Astrocyte (in vitro differentiated cells and primary cell): ENCODE measurements around the gene SLC35B2. TPM values are rescaled to one million over a fixed set of nuclear protein-coding genes. Genes with fewer than 3 reads are reported as not detected.
A peak's percentile ranks its signal among the peaks of the same experiment; 100 is the strongest.

Source experiments
- DNase-seq: peaks from one replicate; pipeline ENCODE4 v3.0.0-alpha.2; 2010; ENCODE audit warnings: low read depth
- FAIRE-seq: peaks from 2 replicates; lab custom pipeline; 2011; peaks lifted over from hg19 to GRCh38; lab: Jason Lieb, UNC
- H2AFZ ChIP-seq: 2 replicates; pipeline ENCODE4 v1.6.0; 2012; ENCODE audit warnings: low read depth, low read length, inconsistent platforms
- H3K27ac ChIP-seq: 2 replicates; pipeline ENCODE4 v1.5.1; 2011; ENCODE audit warnings: low read depth, low read length, inconsistent platforms
- H3K27me3 ChIP-seq: 2 replicates; pipeline ENCODE4 v1.6.0; 2011; ENCODE audit warnings: low read length, inconsistent platforms; ENCODE audit not compliant: insufficient read depth
- H3K36me3 ChIP-seq: 2 replicates; pipeline ENCODE4 v1.5.1; 2011; ENCODE audit warnings: low read length, inconsistent platforms; ENCODE audit not compliant: insufficient read depth
- H3K4me1 ChIP-seq: 2 replicates; pipeline ENCODE4 v1.5.1; 2011; ENCODE audit warnings: low read length, inconsistent platforms; ENCODE audit not compliant: insufficient read depth
- H3K4me2 ChIP-seq: 2 replicates; pipeline ENCODE4 v1.6.0; 2012; ENCODE audit warnings: low read length, inconsistent platforms
- H3K4me3 ChIP-seq: 2 replicates; pipeline ENCODE4 v1.5.1; 2011; ENCODE audit warnings: low read depth, mild to moderate bottlenecking, low read length, inconsistent platforms; ENCODE audit not compliant: insufficient read depth
- H3K79me2 ChIP-seq: 2 replicates; pipeline ENCODE4 v1.6.0; 2012; ENCODE audit warnings: mild to moderate bottlenecking, low read length, inconsistent platforms; ENCODE audit not compliant: insufficient read depth
- H3K9ac ChIP-seq: 2 replicates; pipeline ENCODE4 v1.6.0; 2012; ENCODE audit warnings: mild to moderate bottlenecking, low read length, inconsistent platforms
- H3K9me3 ChIP-seq: 2 replicates; pipeline ENCODE4 v1.5.1; 2012; ENCODE audit warnings: low read depth, mild to moderate bottlenecking, low read length, inconsistent platforms; ENCODE audit not compliant: insufficient read depth
- H4K20me1 ChIP-seq: 2 replicates; pipeline ENCODE4 v1.6.0; 2012; ENCODE audit warnings: low read length, inconsistent platforms; ENCODE audit not compliant: insufficient read depth
- H3K27ac Mint-ChIP-seq: one replicate; pipeline ENCODE4 v1.8.0; 2021; ENCODE audit warnings: mild to moderate bottlenecking, mixed read lengths; ENCODE audit not compliant: unreplicated experiment
- H3K27me3 Mint-ChIP-seq: one replicate; pipeline ENCODE4 v1.8.0; 2021; ENCODE audit warnings: low read depth, mixed read lengths; ENCODE audit not compliant: unreplicated experiment
- H3K36me3 Mint-ChIP-seq: one replicate; pipeline ENCODE4 v1.8.0; 2021; ENCODE audit warnings: low read depth, mixed read lengths; ENCODE audit not compliant: unreplicated experiment
- H3K4me1 Mint-ChIP-seq: one replicate; pipeline ENCODE4 v1.8.0; 2021; ENCODE audit warnings: low read depth, mixed read lengths; ENCODE audit not compliant: unreplicated experiment
- H3K4me3 Mint-ChIP-seq: one replicate; pipeline ENCODE4 v1.8.0; 2021; ENCODE audit warnings: mild to moderate bottlenecking, moderate library complexity, mixed read lengths; ENCODE audit not compliant: unreplicated experiment
- H3K9me3 Mint-ChIP-seq: one replicate; pipeline ENCODE4 v1.8.0; 2021; ENCODE audit warnings: mild to moderate bottlenecking, mixed read lengths; ENCODE audit not compliant: unreplicated experiment
- EZH2 ChIP-seq: IDR thresholded peaks from 2 replicates; pipeline ENCODE4 v1.6.1; 2012; ENCODE audit warnings: mild to moderate bottlenecking, low read length, inconsistent platforms; ENCODE audit not compliant: insufficient read depth
- total RNA-seq: library from RNA; stranded (reverse); gene quantifications from 2 replicates; pipeline ENCODE4 v1.2.1, GENCODE V29; 2021
- TF ChIP-seq, protein P1 (sequence below): IDR thresholded peaks from 2 replicates; pipeline ENCODE4 v1.5.1; 2011; ENCODE audit warnings: low read depth, mild to moderate bottlenecking, inconsistent platforms, low read length, moderate library complexity; ENCODE audit not compliant: insufficient read depth

SLC35B2 gene
- total RNA-seq, 1 donor from 2014 or later: 61.8 TPM

GRCh38 chr6:44238687-44239350 lies 18.5 kb downstream of the SLC35B2 start:
- Mint-ChIP-seq H3K27ac (peak overlapping the region; percentile 43), H3K27me3 (peaks cover 3% of the 10 kb centered on the region), H3K4me1 (peaks cover 29% of the 10 kb centered on the region), H3K9me3 (no peaks in the 10 kb centered on the region), H3K4me3 (peak overlapping the region; percentile 3), H3K36me3 (no peaks in the 10 kb centered on the region)
- Histone ChIP-seq H3K4me1 (peaks cover 32% of the 10 kb centered on the region), H3K4me3 (no peak overlapping the region), H3K36me3 (no peaks in the 10 kb centered on the region), H3K9me3 (no peaks in the 10 kb centered on the region), H3K27me3 (no peaks in the 10 kb centered on the region), H4K20me1 (no peaks in the 10 kb centered on the region), H3K9ac (no peak overlapping the region), H3K79me2 (no peaks in the 10 kb centered on the region), H2AFZ (no peak overlapping the region), H3K4me2 (no peak overlapping the region), H3K27ac (no peak overlapping the region)
- no peak for TF ChIP-seq EZH2
- TF ChIP-seq, protein P1, sequence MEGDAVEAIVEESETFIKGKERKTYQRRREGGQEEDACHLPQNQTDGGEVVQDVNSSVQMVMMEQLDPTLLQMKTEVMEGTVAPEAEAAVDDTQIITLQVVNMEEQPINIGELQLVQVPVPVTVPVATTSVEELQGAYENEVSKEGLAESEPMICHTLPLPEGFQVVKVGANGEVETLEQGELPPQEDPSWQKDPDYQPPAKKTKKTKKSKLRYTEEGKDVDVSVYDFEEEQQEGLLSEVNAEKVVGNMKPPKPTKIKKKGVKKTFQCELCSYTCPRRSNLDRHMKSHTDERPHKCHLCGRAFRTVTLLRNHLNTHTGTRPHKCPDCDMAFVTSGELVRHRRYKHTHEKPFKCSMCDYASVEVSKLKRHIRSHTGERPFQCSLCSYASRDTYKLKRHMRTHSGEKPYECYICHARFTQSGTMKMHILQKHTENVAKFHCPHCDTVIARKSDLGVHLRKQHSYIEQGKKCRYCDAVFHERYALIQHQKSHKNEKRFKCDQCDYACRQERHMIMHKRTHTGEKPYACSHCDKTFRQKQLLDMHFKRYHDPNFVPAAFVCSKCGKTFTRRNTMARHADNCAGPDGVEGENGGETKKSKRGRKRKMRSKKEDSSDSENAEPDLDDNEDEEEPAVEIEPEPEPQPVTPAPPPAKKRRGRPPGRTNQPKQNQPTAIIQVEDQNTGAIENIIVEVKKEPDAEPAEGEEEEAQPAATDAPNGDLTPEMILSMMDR: no peak
- DNase-seq (no peak), FAIRE-seq (no peak)

DNA sequence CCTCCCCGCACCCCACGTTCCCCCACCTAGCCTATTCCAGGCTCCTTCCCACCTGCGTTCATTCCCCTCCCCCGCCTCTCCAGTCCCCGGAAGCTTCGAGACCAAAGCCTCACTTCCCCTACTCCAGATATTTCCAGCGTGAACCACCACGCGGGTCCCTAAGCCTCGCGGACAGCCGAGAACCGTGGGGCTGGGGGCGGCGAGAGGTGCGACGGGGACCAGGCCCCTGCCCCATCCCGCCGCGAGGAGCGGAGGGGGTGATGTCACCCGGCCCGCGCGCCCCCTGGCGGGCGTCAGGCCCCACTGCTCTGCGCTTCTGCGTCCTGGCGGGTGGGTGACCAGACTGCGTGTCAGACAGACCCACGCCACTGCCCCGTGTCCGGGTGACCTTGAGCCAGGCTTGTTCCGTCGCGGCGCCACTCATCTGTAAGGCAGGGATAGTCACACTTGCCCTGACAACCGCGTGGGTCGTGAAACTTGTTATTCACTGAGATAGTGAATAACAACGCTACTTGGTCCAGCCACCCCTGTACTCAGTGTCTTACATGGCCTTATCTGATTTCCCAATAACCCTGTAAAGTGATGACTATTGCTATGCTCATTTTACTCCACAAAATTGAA lies 19.4 kb downstream of the SLC35B2 start:
- Histone ChIP-seq H3K4me1 (peaks cover 35% of the 10 kb centered on the region), H2AFZ (peak overlapping the region; percentile 85), H4K20me1 (no peaks in the 10 kb centered on the region), H3K79me2 (no peaks in the 10 kb centered on the region), H3K36me3 (no peaks in the 10 kb centered on the region), H3K27me3 (no peaks in the 10 kb centered on the region), H3K4me3 (peak overlapping the region; percentile 54), H3K9me3 (no peaks in the 10 kb centered on the region), H3K4me2 (peak overlapping the region; percentile 95), H3K9ac (peak overlapping the region; percentile 91), H3K27ac (peak overlapping the region; percentile 85)
- DNase-seq: no peak
- Mint-ChIP-seq H3K27ac (peak overlapping the region; percentile 97), H3K36me3 (no peaks in the 10 kb centered on the region), H3K27me3 (peaks cover 4% of the 10 kb centered on the region), H3K4me1 (peaks cover 29% of the 10 kb centered on the region), H3K9me3 (no peaks in the 10 kb centered on the region), H3K4me3 (peak overlapping the region; percentile 84)
- TF ChIP-seq EZH2: no peak
- TF ChIP-seq, protein P1: peak; percentile 69
- no peak for FAIRE-seq
